GM18520 (cell line): ENCODE data around the gene PPP1R37.

ENCODE experiments used
- ATAC-seq: cut with Tn5 transposase; IDR thresholded peaks from one replicate; pipeline ENCODE4 v1.9.1; 2021; ENCODE audit not compliant: unreplicated experiment

The PPP1R37 gene

GRCh38 chr19:45070861-45071544 lies 22.0 kb upstream of the PPP1R37 start:
- no peak for ATAC-seq

- ATAC-seq: no peak
These were observed 21.4 kb upstream of the PPP1R37 start for GRCh38 chr19:45071545-45071938.

GRCh38 chr19:45071969-45072790 lies 20.8 kb upstream of the PPP1R37 start:
- ATAC-seq: no peak

GRCh38 chr19:45074744-45075300 lies 18.2 kb upstream of the PPP1R37 start:
- ATAC-seq: no peak

GRCh38 chr19:45075301-45076028 lies 17.5 kb upstream of the PPP1R37 start:
- ATAC-seq: peak; percentile 53

- peak; percentile 40 for ATAC-seq
These were observed 16.7 kb upstream of the PPP1R37 start, which contains the start of gene ZNF296 for GRCh38 chr19:45076029-45076850. Gene ZNF296 (minus strand): TSS chr19:45076478. CDS start chr19:45076373, 105 bp downstream.

- ATAC-seq: no peak
These were observed 15.9 kb upstream of the PPP1R37 start for GRCh38 chr19:45076851-45077730.

GRCh38 chr19:45078390-45079062 lies 14.5 kb upstream of the PPP1R37 start:
- no peak for ATAC-seq

- ATAC-seq: peak; percentile 20
These were observed 13.7 kb upstream of the PPP1R37 start, which contains the start of gene GEMIN7 for GRCh38 chr19:45079063-45079910. Gene GEMIN7 (plus strand): TSS chr19:45079260. CDS start chr19:45090115, 10,855 bp downstream.

GRCh38 chr19:45079911-45080370 lies 13.0 kb upstream of the PPP1R37 start:
- no peak for ATAC-seq

GRCh38 chr19:45082170-45082569 lies 10.8 kb upstream of the PPP1R37 start:
- ATAC-seq: no peak

- no peak for ATAC-seq
These were observed 6.5 kb upstream of the PPP1R37 start for GRCh38 chr19:45086480-45086879.

GRCh38 chr19:45087531-45087930 lies 5.4 kb upstream of the PPP1R37 start:
- no peak for ATAC-seq

- ATAC-seq: no peak
These were observed 2.9 kb upstream of the PPP1R37 start for GRCh38 chr19:45090034-45090433.

GRCh38 chr19:45090606-45091005 lies 2.4 kb upstream of the PPP1R37 start:
- ATAC-seq: no peak

GRCh38 chr19:45091031-45091923 lies 1.7 kb upstream of the PPP1R37 start:
- peak; percentile 47 for ATAC-seq

GRCh38 chr19:45094137-45094536 lies 1.2 kb downstream of the PPP1R37 start:
- no peak for ATAC-seq
